ENCODE data around the gene MACROD2. TPM values are rescaled to one million over a fixed set of nuclear protein-coding genes. Genes with fewer than 3 reads are reported as not detected.

The MACROD2 gene
- total and polyA plus RNA-seq, 2 of the 4 experiments (the other 2 are of a cell fraction): not detected

DNA sequence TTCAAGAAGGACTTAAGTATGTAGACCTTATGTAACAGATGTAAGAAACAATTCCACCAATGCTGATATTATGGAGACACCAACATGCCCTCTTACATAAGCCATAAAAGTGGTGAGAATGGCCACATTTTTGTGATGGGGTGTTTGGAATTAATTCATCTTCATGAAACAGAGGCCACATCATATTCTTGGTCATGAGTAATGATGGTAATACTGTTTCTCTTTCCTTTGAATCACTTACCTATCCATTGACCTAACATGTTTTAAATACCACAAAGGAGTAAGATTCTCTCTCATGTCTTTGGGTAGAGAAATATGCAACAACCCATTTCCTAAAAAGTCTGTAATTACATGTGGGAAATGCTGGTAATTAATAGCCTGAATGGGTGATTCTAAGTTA is 887.5 kb downstream of the MACROD2 start:
- Histone ChIP-seq H3K23ac (ENCODE audit: low read depth, low read length) (no peak overlapping the region), H3K27me3 (ENCODE audit: control insufficient read depth, insufficient read depth, low read length) (no peaks in the 10 kb centered on the region), H3K9ac (ENCODE audit: low read depth, low read length) (no peak overlapping the region), H2BK120ac (ENCODE audit: low read depth, low read length) (no peak overlapping the region), H2AK9ac (replicated peaks; ENCODE audit: low read depth, low read length, poor library complexity) (no peak overlapping the region), H2AK5ac (ENCODE audit: low read depth, low read length) (no peak overlapping the region), H2AFZ (replicated peaks; ENCODE audit: low read length, poor library complexity) (no peak overlapping the region), H3K4me3 (ENCODE audit: insufficient read depth, low read depth, low read length) (no peak overlapping the region), H2BK5ac (ENCODE audit: low read depth, low read length, poor library complexity, severe bottlenecking) (no peak overlapping the region), H2BK15ac (ENCODE audit: low read depth, low read length) (no peak overlapping the region), H3K56ac (ENCODE audit: extremely low read depth, insufficient read depth, low read length) (no peak overlapping the region), H3K14ac (replicated peaks; ENCODE audit: low read depth, low read length) (no peak overlapping the region), H3K36me3 (ENCODE audit: control insufficient read depth, insufficient read depth, low read length) (no peaks in the 10 kb centered on the region), H3K4me2 (ENCODE audit: low read depth, low read length) (no peak overlapping the region), H4K91ac (ENCODE audit: insufficient read depth, low read depth, low read length) (no peak overlapping the region), H3K18ac (ENCODE audit: low read depth, low read length) (no peak overlapping the region), H3K4ac (ENCODE audit: low read depth, low read length) (no peak overlapping the region), H4K20me1 (ENCODE audit: insufficient read depth, low read length) (no peaks in the 10 kb centered on the region), H4K8ac (ENCODE audit: low read depth in 2 of 2, low read length in 2 of 2) (no peak overlapping the region), H3K9me3 (ENCODE audit: control insufficient read depth, insufficient read depth, low read length) (peaks cover 3% of the 10 kb centered on the region; the same call in 1 of the 2 replicates), H4K5ac (ENCODE audit: low read depth, low read length) (no peak overlapping the region), H2BK20ac (ENCODE audit: low read depth, low read length) (no peak overlapping the region), H3K27ac (ENCODE audit: insufficient read depth, low read length) (no peak overlapping the region), H3K4me1 (ENCODE audit: control insufficient read depth, insufficient read depth, low read length) (no peaks in the 10 kb centered on the region), H3K79me1 (ENCODE audit: low read depth in 1 of 2, low read length in 2 of 2) (no peaks in the 10 kb centered on the region), H3K9me1 (ENCODE audit: insufficient read depth, low read length) (no peaks in the 10 kb centered on the region)
- DNase-seq: no peak
- TF ChIP-seq MAFK (IDR thresholded peaks at IDR 0.05; ENCODE audit: low read depth, low read length) (no peak), BHLHE40 (IDR thresholded peaks at IDR 0.05; ENCODE audit: low read depth, low read length) (no peak), FOS (IDR thresholded peaks at IDR 0.05; ENCODE audit: low read depth, low read length) (no peak), USF2 (IDR thresholded peaks at IDR 0.05; ENCODE audit: low read depth, low read length) (no peak)
- in situ Hi-C loops (cut with MboI; ENCODE audit: low sequenced_read_pairs): no loop called here
- CTCF ChIA-PET: no interaction called here
- ATAC-seq (ENCODE audit: low read depth): no peak
- POLR2A ChIA-PET (ENCODE audit: unreplicated experiment): no interaction called here
- BruUV-seq (replicated peaks): no TSS peak
- dilution Hi-C loops (cut with HindIII; ENCODE audit: low sequenced_read_pairs, unreplicated experiment): no loop called here
- intact Hi-C loops (cut with micrococcal nuclease): no loop called here

All from IMR-90 (cell line).